ENCODE data around the gene ZRSR2. TPM values are rescaled to one million over a fixed set of nuclear protein-coding genes. Genes with fewer than 3 reads are reported as not detected.
"Not testable (repeated sequence)": the region's sequence is repeated elsewhere in the genome, so short reads cannot be mapped to it uniquely, and the experiment has no call there.

The ZRSR2 gene
- total RNA-seq, 1 experiment from 2014 or later = 1.8 TPM

DNA sequence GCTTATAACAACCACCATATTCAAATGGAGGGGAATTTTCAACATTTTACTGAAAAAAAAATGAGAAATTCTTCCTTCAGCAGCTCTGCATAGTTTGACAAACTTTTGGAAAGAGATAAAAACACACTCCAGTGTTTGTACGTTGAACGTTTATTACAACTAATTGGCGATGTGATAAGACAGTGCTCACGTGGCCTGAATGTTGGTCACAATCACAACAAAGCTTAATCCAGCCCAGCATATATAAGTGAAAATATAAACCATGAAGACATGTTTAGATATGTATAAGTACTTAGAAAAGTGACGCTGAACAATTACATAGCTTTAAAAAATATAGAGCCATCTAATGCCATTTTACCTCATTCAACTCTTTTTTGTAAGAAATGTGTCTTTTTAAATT lies 35.7 kb downstream of the ZRSR2 start:
- no peaks in the 10 kb centered on the region for H3K36me3 ChIP-seq
- H3K4me3 ChIP-seq = no peak overlapping the region
- no peak for DNase-seq
- H3K27me3 ChIP-seq = no peaks in the 10 kb centered on the region
- H3K9me3 ChIP-seq = no peaks in the 10 kb centered on the region

DNA sequence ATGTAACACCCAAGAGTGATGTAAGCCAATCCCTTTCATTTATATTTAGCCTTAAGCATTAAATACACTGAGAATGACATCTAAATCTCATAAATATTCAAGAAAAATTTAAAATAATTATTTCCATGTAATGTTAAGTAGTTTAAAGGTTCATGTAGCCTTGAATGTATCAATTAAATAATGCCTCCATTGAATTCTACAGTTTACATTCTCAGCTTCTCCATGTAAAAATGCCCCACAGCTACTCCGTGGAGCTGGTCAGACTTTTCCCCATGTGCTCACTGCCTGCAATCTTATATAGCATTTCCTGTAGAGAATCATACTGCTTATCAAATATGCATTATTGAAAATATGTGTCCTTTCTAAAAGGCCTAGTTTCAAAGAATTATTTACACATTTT lies 38.9 kb downstream of the ZRSR2 start:
- Histone ChIP-seq H3K4me3 (no peak overlapping the region), H3K27me3 (no peaks in the 10 kb centered on the region), H3K9me3 (no peaks in the 10 kb centered on the region), H3K36me3 (no peaks in the 10 kb centered on the region)
- DNase-seq = no peak

DNA sequence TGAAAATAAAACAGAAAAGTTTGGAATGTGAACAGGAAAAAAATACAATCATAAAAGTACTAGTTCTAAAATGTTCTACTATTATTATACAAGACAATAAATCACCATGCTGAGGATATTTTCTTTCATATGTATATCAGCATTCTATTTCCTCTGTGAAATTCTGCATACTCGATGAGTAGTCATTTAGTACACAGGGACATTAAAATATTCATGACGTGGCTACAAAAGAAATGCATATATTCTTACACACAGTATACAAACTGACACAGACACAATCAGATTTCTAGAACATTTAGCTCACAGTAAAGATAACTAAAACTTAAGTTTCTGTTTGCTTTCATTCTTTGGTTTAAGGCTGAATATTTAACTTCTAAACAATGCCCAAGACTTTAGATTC lies 41.1 kb downstream of the ZRSR2 start:
- not testable (repeated sequence) for H3K36me3 ChIP-seq, H3K27me3 ChIP-seq, DNase-seq, H3K9me3 ChIP-seq, H3K4me3 ChIP-seq

DNA sequence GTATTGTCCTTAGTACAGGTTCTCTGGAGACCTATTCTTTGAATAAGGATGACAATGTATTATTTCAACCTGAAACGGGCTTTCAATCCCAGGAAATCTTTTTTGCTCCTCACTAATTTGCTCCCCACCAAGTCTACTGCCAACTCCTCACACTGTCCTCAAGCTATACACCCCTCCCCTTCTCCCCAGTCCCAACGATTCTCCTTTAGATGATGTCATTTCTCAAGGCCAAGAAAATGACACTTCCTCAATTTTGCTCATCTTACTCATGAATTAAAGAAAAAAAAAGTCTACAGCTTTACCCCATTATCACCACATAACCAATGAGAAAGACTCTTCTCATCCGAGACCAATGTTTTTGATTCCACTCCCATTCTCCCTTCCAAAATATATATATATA lies 43.8 kb downstream of the ZRSR2 start:
- H3K36me3 ChIP-seq = no peaks in the 10 kb centered on the region
- H3K4me3 ChIP-seq = no peak overlapping the region
- no peak for DNase-seq
- no peaks in the 10 kb centered on the region for H3K9me3 ChIP-seq
- H3K27me3 ChIP-seq = no peaks in the 10 kb centered on the region

DNA sequence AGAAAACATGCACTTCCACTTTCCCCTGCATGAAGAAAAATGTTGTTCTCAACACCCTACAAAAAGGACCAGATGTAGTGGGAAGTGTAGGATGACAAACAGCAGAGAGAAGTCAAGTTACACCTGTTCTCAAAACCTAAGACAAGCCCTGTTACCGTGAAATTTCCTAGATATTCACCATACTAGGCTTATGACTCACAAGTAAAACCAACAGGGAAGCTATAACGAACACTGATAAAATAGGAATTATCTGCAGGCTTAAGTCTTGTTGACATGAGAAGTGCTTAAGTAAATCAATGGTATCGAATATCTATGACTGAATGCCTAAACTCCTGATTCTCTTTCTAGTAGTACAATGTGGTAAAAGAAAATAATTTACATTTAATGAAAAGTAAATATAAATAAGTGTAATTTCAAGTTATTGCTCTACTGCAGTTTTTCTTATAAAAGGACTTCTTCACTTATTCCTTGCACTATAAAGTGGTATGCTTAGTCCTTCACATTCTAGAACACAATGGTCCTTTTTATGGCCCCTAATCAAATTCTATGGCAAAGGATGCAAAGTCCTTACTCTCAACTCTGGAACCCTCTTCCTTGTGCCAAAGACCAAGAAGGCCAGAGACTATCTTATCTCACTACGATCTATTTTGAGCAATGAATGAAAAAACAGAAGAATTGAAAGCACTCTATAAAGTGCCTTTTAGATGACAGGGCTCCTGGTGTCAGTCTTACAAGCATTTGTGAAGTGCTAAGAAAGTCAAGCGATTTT lies 44.7 kb downstream of the ZRSR2 start:
- DNase-seq = no peak
- no peaks in the 10 kb centered on the region for H3K36me3 ChIP-seq
- H3K27me3 ChIP-seq = no peaks in the 10 kb centered on the region

DNA sequence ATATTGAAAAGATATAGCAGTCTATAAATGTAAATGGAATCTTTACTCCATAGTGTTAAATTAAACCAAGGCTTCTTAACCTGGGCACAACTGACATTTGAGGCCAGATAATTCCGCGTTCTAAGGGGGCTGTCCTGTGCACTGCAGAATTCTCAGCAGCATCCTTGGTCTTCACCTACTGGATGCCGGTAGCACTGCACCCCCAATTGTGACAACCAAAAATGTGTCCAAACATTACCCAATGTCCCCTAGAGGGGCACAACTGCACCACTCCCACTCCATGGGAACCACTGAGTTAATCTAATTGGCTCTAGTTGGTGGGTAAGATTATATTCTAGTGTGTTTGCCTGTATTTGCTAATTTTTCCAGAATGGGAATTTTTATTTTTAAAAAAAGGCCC lies 47.7 kb downstream of the ZRSR2 start:
- Histone ChIP-seq H3K27me3 (no peaks in the 10 kb centered on the region), H3K36me3 (no peaks in the 10 kb centered on the region), H3K4me3 (no peak overlapping the region), H3K9me3 (no peaks in the 10 kb centered on the region)
- DNase-seq = no peak

More for the DNA sequence above, 44.7 kb downstream of the ZRSR2 start:
- Histone ChIP-seq H3K4me3 (no peak overlapping the region), H3K9me3 (no peaks in the 10 kb centered on the region)

DNA sequence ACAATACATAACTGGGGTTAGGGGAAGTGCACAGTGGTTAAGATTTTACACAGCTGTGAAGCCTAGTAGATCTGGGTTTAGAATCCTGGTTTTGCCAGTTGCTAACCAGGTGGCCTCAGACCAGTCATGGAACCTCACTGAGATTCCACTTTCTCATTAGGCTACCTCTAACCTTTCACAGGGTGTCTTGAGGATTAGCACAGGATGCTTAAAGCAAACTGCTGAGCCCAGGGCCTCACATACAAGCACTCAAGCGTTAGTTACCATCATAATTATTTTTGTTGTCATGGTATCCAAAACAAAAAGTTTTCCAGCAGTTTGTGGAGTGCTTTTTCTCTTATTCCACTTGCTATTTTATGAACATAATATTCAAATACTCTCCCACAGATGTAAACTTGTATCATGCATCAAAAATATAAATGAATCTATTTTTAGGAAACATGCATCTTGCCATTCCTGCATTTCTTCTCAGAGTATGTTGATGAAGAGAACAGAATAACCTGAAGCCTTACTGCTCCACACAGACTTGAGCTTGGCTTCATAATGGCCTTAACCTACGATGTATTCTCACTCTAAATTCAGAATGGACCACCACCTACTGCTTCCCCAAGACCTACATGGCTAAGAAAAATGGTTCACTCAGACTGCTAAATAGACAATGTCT lies 51.7 kb downstream of the ZRSR2 start:
- H3K4me3 ChIP-seq = no peak overlapping the region
- no peaks in the 10 kb centered on the region for H3K27me3 ChIP-seq
- H3K36me3 ChIP-seq = no peaks in the 10 kb centered on the region
- DNase-seq = no peak
- H3K9me3 ChIP-seq = no peaks in the 10 kb centered on the region

DNA sequence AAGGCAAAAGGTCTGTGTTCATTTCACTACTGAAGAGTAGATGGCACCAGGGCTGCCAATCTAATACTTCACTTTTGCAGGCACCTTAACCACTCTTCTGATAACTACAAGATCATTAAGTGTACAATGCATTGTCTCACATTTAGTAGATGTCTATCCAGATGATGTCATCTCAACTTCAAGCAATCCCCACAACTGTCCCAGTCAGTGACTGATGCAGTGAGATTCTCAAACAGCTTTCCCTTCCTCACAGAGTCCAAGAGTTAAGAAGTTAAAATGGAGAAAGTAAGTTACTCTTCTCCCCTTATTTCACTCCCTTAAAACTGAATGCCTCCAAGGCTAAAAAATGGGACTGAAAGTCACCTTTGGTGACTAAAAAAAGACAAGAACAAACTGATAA lies 53.7 kb downstream of the ZRSR2 start:
- no peaks in the 10 kb centered on the region for H3K36me3 ChIP-seq
- H3K27me3 ChIP-seq = no peaks in the 10 kb centered on the region
- no peak overlapping the region for H3K4me3 ChIP-seq
- DNase-seq = no peak
- no peaks in the 10 kb centered on the region for H3K9me3 ChIP-seq

DNA sequence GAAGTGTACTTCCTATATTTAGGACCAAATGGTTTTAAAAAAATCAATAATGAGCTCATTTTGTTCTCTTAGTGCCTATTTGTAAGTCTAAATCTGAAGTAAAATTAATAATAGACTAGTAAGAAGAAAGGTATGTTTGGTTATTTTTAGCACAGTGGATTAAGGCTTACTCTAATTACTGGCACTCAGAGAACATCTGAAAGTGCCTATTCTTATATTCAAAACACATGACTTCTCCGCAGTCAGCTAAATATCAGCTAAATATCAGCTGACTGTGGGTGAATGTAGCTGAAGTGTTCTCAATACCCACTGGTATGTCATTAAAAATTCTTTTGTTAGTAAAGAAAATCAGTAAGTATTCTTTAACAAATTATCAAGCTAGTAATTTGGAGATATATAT lies 58.3 kb downstream of the ZRSR2 start:
- no peaks in the 10 kb centered on the region for H3K9me3 ChIP-seq
- DNase-seq = no peak
- H3K27me3 ChIP-seq = no peaks in the 10 kb centered on the region
- no peaks in the 10 kb centered on the region for H3K36me3 ChIP-seq
- no peak overlapping the region for H3K4me3 ChIP-seq

DNA sequence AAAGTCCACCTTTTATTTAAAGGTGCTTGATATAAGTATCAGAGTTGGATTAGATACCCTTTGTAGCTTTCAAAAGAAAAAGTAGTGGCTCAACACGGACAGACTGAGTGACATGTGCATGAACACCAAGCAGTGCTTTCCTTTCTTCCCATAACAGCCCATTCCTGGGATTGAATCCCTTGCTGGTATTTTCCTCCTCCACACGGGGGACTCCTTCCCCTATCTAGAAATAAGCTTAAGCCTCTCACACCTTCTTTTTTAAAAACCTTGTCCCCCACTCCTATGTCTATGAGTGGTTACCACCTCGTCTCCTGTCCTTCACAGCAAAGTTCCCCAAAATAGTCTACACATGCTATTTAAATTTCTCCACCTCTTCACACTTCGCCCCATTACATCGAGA lies 59.3 kb downstream of the ZRSR2 start:
- Histone ChIP-seq H3K4me3 (no peak overlapping the region), H3K27me3 (no peaks in the 10 kb centered on the region), H3K36me3 (no peaks in the 10 kb centered on the region), H3K9me3 (no peaks in the 10 kb centered on the region)
- no peak for DNase-seq

DNA sequence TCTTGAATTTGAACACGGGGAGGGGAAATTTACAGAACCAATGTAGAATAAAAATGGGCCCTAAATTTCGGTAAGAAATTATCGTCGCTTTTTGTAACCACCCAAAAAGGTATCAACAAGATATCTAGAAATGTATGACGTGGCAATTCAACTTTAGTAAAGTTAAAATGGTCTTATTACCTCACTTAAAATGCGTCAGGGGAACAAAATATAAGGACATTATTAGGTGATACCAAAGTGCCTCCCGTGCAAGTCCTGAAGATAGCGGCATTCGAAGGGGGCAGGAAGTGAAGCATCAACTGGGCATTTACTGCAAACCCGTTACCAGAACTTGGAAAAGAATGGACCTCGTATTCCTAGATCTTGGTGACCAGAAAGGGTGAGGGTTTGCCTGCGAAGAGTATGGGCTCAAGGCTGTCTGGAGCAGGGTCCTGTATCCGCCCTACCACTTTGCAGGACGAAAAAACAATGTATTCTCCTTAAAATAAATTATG lies 63.3 kb downstream of the ZRSR2 start:
- no peaks in the 10 kb centered on the region for H3K36me3 ChIP-seq
- H3K27me3 ChIP-seq = no peaks in the 10 kb centered on the region
- no peak for DNase-seq
- peak overlapping the region; percentile 56 for H3K4me3 ChIP-seq
- H3K9me3 ChIP-seq = no peaks in the 10 kb centered on the region

DNA sequence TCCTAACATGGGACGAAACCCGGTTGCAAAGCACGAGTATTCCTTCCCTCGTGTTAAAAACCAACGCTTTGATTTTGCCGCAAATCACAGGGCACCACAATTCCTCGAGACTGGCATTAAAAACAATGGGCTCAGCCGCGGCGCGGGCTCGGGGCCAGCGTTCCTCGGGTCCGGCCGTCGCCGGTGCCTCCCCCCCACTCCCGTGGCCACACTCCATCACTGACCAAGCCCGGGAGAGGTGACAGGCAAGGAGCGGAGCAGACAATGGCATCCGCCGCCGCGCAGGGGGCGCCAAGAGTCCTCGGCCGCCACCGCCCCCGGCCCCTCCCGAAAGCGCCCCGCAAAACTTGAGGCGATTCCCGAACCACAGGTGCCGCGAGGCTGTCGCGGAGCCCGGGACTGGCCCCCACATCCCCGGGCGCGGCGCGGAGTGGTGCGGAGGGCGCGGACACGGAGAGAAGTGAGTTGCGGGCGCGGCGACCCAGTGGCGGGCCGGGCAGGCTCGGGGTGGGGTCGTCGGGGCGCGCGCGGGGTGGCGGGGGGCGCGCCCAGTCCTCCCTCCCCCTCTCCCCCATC lies 63.9 kb downstream of the ZRSR2 start:
- H3K27me3 ChIP-seq = no peaks in the 10 kb centered on the region
- no peaks in the 10 kb centered on the region for H3K9me3 ChIP-seq
- no peaks in the 10 kb centered on the region for H3K36me3 ChIP-seq
- DNase-seq = peak; percentile 30
- H3K4me3 ChIP-seq = peak overlapping the region; percentile 56

DNA sequence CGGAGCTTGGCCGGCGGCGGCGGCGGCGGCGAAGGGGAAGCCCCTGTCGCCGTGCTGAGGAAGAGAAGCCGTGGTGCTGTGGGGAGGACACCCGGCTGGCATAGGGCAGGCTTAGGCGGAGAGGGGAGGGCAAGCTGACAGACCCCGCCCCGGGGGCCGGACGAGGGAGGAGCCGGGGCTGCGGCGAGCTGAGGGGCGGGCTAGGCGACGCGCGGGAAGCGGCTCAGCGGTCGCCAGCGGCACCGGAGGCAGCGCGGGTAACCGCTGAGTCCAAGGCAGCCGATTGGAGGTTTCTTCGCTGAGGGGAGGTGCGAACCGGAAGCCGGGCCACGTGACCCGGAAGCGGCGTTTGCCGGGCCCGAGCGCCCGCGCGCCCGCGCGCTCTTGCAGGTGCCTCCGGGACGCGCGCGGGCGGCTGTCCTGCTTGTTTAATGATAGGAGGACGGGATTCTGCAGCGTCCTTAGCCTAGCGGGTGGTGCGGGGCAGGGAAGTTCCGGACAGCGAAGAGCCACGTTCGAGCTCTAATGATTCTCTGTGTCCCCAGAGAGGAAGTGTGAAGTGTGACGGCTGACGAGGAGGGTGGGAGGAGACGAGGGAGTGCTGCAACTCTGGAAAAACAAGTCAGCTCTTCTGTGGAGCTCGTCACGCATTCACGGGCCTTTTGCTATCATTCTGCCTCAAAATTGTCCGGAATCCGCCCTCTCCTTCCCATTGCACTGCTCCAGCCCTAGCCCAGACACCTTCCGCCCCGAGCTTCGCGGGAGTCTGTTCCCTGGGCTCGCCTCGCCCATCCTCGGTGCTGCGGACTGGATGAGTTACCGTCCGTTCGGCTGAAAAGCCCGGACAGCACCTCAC lies 64.7 kb downstream of the ZRSR2 start, which contains the start of gene AP1S2:
AP1S2 (minus strand) TSS at position 102 of the 856 bp plus-strand sequence. CDS start 2,289 bp downstream, outside the sequence.
- peak; percentile 91 for DNase-seq
- Histone ChIP-seq H3K36me3 (no peaks in the 10 kb centered on the region), H3K4me3 (peak within 1 kb of the TSS; percentile 56), H3K27me3 (no peaks in the 10 kb centered on the region), H3K9me3 (no peaks in the 10 kb centered on the region)

DNA sequence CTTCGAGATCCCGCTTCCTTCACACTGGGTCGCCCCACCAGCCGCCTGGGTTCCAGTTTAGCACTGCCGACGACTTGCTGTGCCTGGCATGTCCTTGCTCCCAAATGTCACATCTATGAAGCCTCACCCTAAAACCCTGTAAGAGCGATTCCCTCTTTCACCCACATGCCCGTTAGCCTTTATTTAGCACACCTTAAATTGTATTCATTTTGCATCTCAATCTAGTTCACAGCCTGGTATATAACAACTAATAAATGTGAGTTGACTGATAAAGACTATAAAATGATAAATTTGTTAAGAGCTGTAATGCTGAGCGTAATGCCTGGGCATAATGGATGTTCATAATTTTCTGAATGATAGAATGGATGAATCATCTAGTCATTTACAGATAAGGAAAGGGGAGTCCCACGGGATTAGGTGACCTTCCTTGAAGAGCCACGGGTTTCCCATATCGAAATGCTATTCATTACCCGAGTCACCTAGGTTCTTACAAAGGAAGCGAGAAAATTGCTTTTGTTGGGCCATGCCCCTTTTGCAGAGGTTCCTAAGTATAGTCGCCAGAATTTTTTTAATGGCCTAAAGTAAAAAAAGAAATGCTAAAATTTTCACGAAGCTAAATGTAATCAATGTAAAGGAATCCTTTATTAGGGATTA lies 65.4 kb downstream of the ZRSR2 start:
- DNase-seq = no peak

DNA sequence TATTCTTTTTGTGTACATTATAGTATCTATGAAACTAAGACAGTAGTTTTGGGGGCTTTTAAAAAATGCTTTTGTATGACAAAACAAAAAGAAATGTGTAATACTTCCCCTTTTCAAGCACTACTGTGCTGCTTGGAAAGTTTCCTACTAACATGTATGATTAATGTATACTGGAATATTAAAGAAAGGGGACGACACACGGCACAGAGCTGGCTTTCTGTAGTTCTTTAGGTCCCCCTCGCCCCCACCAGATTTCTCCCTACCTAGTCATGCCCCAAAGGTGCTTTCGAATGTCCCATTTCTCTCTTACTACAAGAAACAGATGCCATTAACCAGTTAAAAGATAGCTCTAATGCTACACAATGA lies 65.9 kb downstream of the ZRSR2 start:
- H3K9me3 ChIP-seq = no peaks in the 10 kb centered on the region
- no peak overlapping the region for H3K4me3 ChIP-seq
- H3K27me3 ChIP-seq = no peaks in the 10 kb centered on the region
- H3K36me3 ChIP-seq = no peaks in the 10 kb centered on the region
- DNase-seq = no peak

More for the DNA sequence above, 65.4 kb downstream of the ZRSR2 start:
- no peaks in the 10 kb centered on the region for H3K36me3 ChIP-seq
- no peaks in the 10 kb centered on the region for H3K27me3 ChIP-seq
- H3K9me3 ChIP-seq = no peaks in the 10 kb centered on the region
- H3K4me3 ChIP-seq = peak overlapping the region; percentile 56

DNA sequence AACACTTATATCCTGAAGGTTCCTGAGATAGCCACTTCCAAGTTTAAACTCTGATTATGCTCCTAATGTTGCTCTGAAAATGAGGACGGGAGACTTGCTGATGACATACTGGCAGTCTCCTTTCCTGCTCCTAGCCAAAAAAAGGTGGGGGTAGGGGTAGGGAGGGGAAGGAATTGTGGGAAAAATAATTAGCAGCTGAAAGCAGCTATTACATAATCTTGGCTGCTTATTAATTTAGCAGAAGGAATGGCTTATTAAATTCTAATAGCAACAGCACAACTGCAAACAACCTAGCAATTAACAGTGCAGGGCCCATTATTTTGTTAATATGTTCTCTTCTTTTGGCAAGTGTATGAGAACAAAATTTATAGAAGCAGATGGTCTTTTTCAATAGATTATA lies 66.4 kb downstream of the ZRSR2 start:
- H3K4me3 ChIP-seq = no peak overlapping the region
- H3K9me3 ChIP-seq = no peaks in the 10 kb centered on the region
- H3K36me3 ChIP-seq = no peaks in the 10 kb centered on the region
- no peaks in the 10 kb centered on the region for H3K27me3 ChIP-seq
- DNase-seq = no peak
